ENCODE results near the gene SUSD1. TPM values are rescaled to one million over a fixed set of nuclear protein-coding genes. Genes with fewer than 3 reads are reported as not detected.

Gene SUSD1
- total RNA-seq, 2 donors from 2014 or later, result 13.1 to 24.0 TPM

GRCh38 chr9:112035166-112035826 is 139.8 kb downstream of the SUSD1 start:
- no peaks in the 10 kb centered on the region for H3K9me3 ChIP-seq
- no peak overlapping the region for H3K27ac ChIP-seq
- H3K36me3 ChIP-seq, result no peaks in the 10 kb centered on the region
- H3K4me1 ChIP-seq (ENCODE audit: control insufficient read depth in 1 of 2, low read depth in 2 of 2), result peaks cover 8 to 22% of the 10 kb centered on the region in 2 donors
- H3K4me3 ChIP-seq, result no peak overlapping the region
- no peaks in the 10 kb centered on the region for H3K27me3 ChIP-seq (replicated peaks; ENCODE audit: insufficient read depth)
- TF ChIP-seq, protein P1, sequence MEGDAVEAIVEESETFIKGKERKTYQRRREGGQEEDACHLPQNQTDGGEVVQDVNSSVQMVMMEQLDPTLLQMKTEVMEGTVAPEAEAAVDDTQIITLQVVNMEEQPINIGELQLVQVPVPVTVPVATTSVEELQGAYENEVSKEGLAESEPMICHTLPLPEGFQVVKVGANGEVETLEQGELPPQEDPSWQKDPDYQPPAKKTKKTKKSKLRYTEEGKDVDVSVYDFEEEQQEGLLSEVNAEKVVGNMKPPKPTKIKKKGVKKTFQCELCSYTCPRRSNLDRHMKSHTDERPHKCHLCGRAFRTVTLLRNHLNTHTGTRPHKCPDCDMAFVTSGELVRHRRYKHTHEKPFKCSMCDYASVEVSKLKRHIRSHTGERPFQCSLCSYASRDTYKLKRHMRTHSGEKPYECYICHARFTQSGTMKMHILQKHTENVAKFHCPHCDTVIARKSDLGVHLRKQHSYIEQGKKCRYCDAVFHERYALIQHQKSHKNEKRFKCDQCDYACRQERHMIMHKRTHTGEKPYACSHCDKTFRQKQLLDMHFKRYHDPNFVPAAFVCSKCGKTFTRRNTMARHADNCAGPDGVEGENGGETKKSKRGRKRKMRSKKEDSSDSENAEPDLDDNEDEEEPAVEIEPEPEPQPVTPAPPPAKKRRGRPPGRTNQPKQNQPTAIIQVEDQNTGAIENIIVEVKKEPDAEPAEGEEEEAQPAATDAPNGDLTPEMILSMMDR (IDR thresholded peaks at IDR 0.05), result no peak
- DNase-seq (ENCODE audit: low spot score) (no peak), ATAC-seq (ENCODE audit: insufficient number of reproducible peaks, low FRiP score, low read depth) (no peak)

- Histone ChIP-seq H3K36me3 (no peaks in the 10 kb centered on the region), H3K27me3 (replicated peaks; ENCODE audit: insufficient read depth) (no peaks in the 10 kb centered on the region), H3K27ac (no peak overlapping the region), H3K4me3 (no peak overlapping the region), H3K9me3 (no peaks in the 10 kb centered on the region), H3K4me1 (ENCODE audit: control insufficient read depth in 1 of 2, low read depth in 2 of 2) (peaks cover 13 to 26% of the 10 kb centered on the region in 2 donors)
- TF ChIP-seq, protein P1 (IDR thresholded peaks at IDR 0.05), result no peak
- no peak for DNase-seq (ENCODE audit: low spot score)
- no peak for ATAC-seq (ENCODE audit: insufficient number of reproducible peaks, low FRiP score, low read depth)
Measured at GRCh38 chr9:112034216-112034611, 140.9 kb downstream of the SUSD1 start.

DNA sequence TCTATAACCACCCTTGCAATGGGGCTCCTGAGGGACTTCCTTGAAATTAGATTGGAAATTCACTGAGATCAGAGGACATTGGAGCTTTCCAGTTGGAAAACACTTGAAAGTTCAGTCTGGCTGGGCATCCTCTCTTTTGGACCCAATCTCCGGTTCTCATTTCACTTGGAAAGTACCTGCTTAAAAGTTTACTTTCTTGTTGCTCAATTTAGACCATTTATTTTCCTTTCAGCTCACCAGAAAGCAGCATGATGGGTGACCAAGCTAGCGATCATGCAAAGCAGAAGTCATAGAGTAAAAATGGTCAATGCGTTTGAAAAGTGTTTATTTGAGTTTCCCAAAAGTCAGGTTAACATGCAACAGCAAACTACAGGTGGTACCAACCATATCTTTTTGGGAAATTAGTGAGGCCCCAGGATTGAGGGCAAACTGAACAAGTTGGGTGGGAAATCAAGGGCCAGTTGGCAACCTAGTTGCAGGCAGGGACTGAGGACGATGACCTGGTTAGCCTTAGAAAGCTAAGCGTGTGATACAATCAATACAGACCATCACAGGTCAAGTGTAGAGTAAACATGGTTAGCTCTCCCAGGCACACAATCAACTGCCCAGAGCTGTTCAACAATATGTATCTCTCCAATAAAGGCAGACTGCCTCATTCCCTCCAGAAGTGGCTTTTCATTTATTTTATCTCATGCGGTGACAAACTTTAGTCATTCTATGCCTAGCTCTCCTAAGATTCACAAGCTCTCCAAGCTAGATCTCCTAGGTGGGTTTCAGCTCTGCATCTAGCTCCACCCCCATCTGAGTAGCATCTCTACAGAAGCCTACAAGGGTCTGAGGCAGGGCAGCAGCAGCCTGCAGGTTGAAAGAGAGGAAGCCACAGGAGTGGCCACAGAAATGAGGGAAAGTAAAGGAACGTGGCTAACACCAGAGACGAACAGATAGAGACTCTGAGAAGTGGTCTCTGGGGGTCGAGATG is 141.6 kb downstream of the SUSD1 start:
- Histone ChIP-seq H3K36me3 (no peaks in the 10 kb centered on the region), H3K27ac (no peak overlapping the region), H3K27me3 (replicated peaks; ENCODE audit: insufficient read depth) (no peaks in the 10 kb centered on the region), H3K4me3 (no peak overlapping the region), H3K4me1 (ENCODE audit: control insufficient read depth in 1 of 2, low read depth in 2 of 2) (peaks cover 13 to 26% of the 10 kb centered on the region in 2 donors), H3K9me3 (no peaks in the 10 kb centered on the region)
- ATAC-seq (ENCODE audit: insufficient number of reproducible peaks, low FRiP score, low read depth), result no peak
- TF ChIP-seq, protein P1 (IDR thresholded peaks at IDR 0.05), result no peak
- DNase-seq (ENCODE audit: low spot score), result no peak

DNA sequence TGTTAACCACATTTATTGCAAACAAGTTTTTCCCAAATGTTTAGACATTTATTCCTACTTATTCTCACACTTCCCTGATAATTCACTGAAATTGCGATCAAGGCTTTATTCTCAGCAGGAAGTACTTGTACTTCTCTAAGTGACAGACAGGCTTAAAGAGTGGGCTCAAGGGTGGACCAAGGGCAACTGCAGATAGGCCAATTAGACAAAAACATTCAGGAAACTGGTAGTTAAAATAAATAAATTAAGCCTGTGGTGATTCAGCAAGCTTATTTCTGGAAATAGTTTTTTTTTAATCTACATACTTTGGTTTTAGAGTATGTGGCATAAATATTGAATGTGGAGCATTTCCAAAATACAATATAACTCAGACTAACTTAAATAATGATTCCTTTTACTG is 142.4 kb downstream of the SUSD1 start:
- Histone ChIP-seq H3K4me1 (ENCODE audit: control insufficient read depth in 1 of 2, low read depth in 2 of 2) (peaks cover 13 to 26% of the 10 kb centered on the region in 2 donors), H3K36me3 (no peaks in the 10 kb centered on the region), H3K9me3 (no peaks in the 10 kb centered on the region), H3K27me3 (replicated peaks; ENCODE audit: insufficient read depth) (no peaks in the 10 kb centered on the region), H3K27ac (no peak overlapping the region), H3K4me3 (no peak overlapping the region)
- DNase-seq (ENCODE audit: low spot score) (no peak), ATAC-seq (ENCODE audit: insufficient number of reproducible peaks, low FRiP score, low read depth) (no peak)
- TF ChIP-seq, protein P1 (IDR thresholded peaks at IDR 0.05), result no peak

GRCh38 chr9:112032009-112032408 is 143.1 kb downstream of the SUSD1 start:
- no peak for ATAC-seq (ENCODE audit: insufficient number of reproducible peaks, low FRiP score, low read depth)
- no peak overlapping the region for H3K27ac ChIP-seq
- TF ChIP-seq, protein P1 (IDR thresholded peaks at IDR 0.05), result no peak

More at GRCh38 chr9:112032009-112032408, 143.1 kb downstream of the SUSD1 start:
- no peaks in the 10 kb centered on the region for H3K36me3 ChIP-seq
- H3K4me3 ChIP-seq, result no peak overlapping the region
- peaks cover 13 to 26% of the 10 kb centered on the region in 2 donors for H3K4me1 ChIP-seq (ENCODE audit: control insufficient read depth in 1 of 2, low read depth in 2 of 2)
- H3K27me3 ChIP-seq (replicated peaks; ENCODE audit: insufficient read depth), result no peaks in the 10 kb centered on the region
- H3K9me3 ChIP-seq, result no peaks in the 10 kb centered on the region
- no peak for DNase-seq (ENCODE audit: low spot score)
